Measurements from ENCODE around the gene HSD17B8. TPM values are rescaled to one million over a fixed set of nuclear protein-coding genes. Genes with fewer than 3 reads are reported as not detected.

HSD17B8 gene
- total RNA-seq, 4 donors from 2014 or later, result 2.0 to 15.0 (median 12.9) TPM

DNA sequence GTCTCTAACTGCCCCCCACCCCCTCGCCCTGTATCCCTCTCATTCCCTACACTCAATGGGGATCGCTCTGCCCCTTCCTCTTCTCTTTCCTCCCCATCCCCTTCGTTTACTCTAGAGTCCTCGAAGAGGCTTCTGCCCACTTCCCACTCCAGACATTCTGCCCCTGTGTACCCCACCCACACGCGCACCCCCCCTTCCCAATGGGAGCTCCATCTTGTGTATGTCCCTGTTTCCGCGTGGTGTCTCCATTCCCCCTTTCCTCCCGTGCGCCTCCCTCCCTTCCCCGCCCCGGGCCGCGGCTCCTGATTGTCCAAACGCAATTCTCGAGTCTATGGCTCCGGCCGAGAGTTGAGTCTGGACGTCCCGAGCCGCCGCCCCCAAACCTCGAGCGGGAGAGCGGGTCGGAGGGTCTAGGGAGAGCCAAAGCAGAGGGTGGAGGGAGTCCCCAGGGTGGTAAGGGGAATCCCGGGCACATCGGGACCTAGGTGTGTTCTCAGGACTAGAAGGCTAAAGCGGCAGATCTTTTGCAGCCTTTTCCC, 3.2 kb downstream of the HSD17B8 start:
- Histone ChIP-seq H3K27ac (replicated peaks in 1 of 4) (peak overlapping the region; percentile 92 to 97 (median 95)), H3K9me3 (no peaks in the 10 kb centered on the region), H3K4me1 (peaks cover 37 to 67% (median 49%) of the 10 kb centered on the region in 4 donors), H3K4me3 (peak overlapping the region; percentile 76 to 96 (median 93)), H3K27me3 (no peaks in the 10 kb centered on the region), H3K36me3 (peaks cover 12 to 41% (median 39%) of the 10 kb centered on the region in 4 donors)
- intact Hi-C loops (cut with DNase I), result no loop called here
- TF ChIP-seq POLR2AphosphoS5 (IDR thresholded peaks at IDR 0.05) (no peak), POLR2A (IDR thresholded peaks at IDR 0.05; ENCODE audit: low read depth) (no peak), EP300 (IDR thresholded peaks at IDR 0.05) (no peak)
- TF ChIP-seq, protein P1, sequence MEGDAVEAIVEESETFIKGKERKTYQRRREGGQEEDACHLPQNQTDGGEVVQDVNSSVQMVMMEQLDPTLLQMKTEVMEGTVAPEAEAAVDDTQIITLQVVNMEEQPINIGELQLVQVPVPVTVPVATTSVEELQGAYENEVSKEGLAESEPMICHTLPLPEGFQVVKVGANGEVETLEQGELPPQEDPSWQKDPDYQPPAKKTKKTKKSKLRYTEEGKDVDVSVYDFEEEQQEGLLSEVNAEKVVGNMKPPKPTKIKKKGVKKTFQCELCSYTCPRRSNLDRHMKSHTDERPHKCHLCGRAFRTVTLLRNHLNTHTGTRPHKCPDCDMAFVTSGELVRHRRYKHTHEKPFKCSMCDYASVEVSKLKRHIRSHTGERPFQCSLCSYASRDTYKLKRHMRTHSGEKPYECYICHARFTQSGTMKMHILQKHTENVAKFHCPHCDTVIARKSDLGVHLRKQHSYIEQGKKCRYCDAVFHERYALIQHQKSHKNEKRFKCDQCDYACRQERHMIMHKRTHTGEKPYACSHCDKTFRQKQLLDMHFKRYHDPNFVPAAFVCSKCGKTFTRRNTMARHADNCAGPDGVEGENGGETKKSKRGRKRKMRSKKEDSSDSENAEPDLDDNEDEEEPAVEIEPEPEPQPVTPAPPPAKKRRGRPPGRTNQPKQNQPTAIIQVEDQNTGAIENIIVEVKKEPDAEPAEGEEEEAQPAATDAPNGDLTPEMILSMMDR (IDR thresholded peaks at IDR 0.05), result no peak
- DNase-seq (ENCODE audit: extremely low spot score), result no peak
- WGBS, result 1% methylated on average over 29 of the region's 29 CpGs

DNA sequence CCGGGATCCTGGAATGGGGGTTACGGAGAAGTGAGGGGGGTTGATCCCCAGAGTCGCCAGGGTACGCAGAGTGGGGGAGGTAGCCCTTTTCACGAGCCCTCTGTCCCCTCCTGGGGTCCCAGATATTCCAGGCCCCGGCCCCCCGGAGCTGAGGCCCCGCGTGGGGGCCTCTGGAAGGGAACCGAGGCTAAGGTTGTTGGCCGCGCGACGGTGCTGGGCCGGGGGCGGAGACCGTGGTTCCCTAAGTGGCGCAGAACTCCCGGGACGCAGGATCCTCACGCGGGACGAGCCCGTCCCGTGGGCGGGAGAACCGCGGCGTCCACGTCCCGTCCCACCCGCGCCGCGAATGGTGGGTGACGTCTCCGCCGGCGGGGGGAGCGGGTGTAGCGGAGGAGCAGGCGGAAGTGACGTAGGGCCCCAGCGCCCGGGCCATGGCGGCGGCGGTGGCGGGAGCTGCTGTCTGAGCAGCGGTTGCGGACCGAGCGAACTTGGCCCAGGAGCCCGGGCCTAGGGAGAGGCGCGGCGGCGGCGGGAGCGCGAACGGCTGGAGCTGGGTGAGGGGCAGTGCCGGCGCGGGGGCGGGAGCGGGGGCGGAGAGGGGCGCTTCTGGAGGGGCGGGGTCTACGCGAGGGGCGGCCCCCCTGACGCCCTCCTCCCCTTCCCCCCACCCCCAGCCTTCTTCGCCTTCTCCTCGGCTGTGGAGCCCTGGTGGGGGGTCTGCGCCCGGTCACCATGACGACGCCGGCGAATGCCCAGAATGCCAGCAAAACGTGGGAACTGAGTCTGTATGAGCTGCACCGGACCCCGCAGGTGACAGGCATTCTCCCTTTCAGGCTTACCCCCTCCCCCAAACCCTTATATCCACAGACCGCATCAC, 3.9 kb downstream of the HSD17B8 start, which contains the start of gene RING1:
RING1 (plus strand) TSS at position 410 of the 877 bp plus-strand sequence; CDS start at position 733, 323 bp downstream.
- no peaks in the 10 kb centered on the region for H3K27me3 ChIP-seq
- DNase-seq (ENCODE audit: extremely low spot score), result peak; percentile 96
- intact Hi-C loops (cut with DNase I), result no loop called here
- no peaks in the 10 kb centered on the region for H3K9me3 ChIP-seq
- WGBS, result 2% methylated on average over 13 of the region's 86 CpGs
- peaks cover 36 to 67% (median 51%) of the 10 kb centered on the region in 4 donors for H3K4me1 ChIP-seq
- H3K4me3 ChIP-seq, result peak within 1 kb of the TSS; percentile 76 to 96 (median 93)
- TF ChIP-seq POLR2AphosphoS5 (IDR thresholded peaks at IDR 0.05) (peak; percentile 100), POLR2A (IDR thresholded peaks at IDR 0.05; ENCODE audit: low read depth) (peak; percentile 99)
- TF ChIP-seq, protein P1 (IDR thresholded peaks at IDR 0.05), result no peak
- H3K27ac ChIP-seq (replicated peaks in 1 of 4), result peak within 1 kb of the TSS; percentile 92 to 97 (median 95)
- H3K36me3 ChIP-seq, result peaks cover 5 to 34% (median 32%) of the 10 kb centered on the region in 4 donors

DNA sequence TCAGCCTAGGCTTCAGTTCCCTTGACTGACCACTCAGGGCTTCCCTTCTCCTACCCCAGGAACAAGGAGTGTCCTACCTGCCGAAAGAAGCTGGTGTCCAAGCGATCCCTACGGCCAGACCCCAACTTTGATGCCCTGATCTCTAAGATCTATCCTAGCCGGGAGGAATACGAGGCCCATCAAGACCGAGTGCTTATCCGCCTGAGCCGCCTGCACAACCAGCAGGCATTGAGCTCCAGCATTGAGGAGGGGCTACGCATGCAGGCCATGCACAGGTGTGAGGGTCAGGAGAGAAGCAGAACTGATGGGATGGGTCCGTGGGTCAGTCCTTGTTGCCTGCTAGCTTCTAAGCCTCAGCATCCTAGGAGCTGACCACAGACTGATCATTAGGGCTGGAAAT, 5.4 kb downstream of the HSD17B8 start:
- intact Hi-C loops (cut with DNase I), result loop anchor here (5.0 kb wide), 1 partner anchor 57 kb away; no protein-coding TSS in a partner anchor
- Histone ChIP-seq H3K36me3 (peaks cover 0 to 28% (median 26%) of the 10 kb centered on the region in 4 donors), H3K27ac (replicated peaks in 1 of 4) (no peak overlapping the region), H3K4me3 (no peak overlapping the region), H3K27me3 (no peaks in the 10 kb centered on the region), H3K9me3 (no peaks in the 10 kb centered on the region), H3K4me1 (peaks cover 25 to 62% (median 46%) of the 10 kb centered on the region in 4 donors)
- 84% methylated on average over 10 of the region's 10 CpGs for WGBS
- TF ChIP-seq, protein P1 (IDR thresholded peaks at IDR 0.05), result no peak
- TF ChIP-seq POLR2A (IDR thresholded peaks at IDR 0.05; ENCODE audit: low read depth) (no peak), EP300 (IDR thresholded peaks at IDR 0.05) (no peak), POLR2AphosphoS5 (IDR thresholded peaks at IDR 0.05) (no peak)
- no peak for DNase-seq (ENCODE audit: extremely low spot score)

DNA sequence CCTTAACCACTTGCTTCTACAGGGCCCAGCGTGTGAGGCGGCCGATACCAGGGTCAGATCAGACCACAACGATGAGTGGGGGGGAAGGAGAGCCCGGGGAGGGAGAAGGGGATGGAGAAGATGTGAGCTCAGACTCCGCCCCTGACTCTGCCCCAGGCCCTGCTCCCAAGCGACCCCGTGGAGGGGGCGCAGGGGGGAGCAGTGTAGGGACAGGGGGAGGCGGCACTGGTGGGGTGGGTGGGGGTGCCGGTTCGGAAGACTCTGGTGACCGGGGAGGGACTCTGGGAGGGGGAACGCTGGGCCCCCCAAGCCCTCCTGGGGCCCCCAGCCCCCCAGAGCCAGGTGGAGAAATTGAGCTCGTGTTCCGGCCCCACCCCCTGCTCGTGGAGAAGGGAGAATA, 6.7 kb downstream of the HSD17B8 start:
- no peak overlapping the region for H3K27ac ChIP-seq (replicated peaks in 1 of 4)
- H3K4me3 ChIP-seq, result no peak overlapping the region
- intact Hi-C loops (cut with DNase I), result loop anchor here (5.0 kb wide), 1 partner anchor 56 kb away; no protein-coding TSS in a partner anchor
- H3K4me1 ChIP-seq, result peaks cover 19 to 55% (median 40%) of the 10 kb centered on the region in 4 donors
- peaks cover 0 to 28% (median 26%) of the 10 kb centered on the region in 4 donors for H3K36me3 ChIP-seq
- TF ChIP-seq, protein P1 (IDR thresholded peaks at IDR 0.05), result no peak
- TF ChIP-seq POLR2AphosphoS5 (IDR thresholded peaks at IDR 0.05) (no peak), POLR2A (IDR thresholded peaks at IDR 0.05; ENCODE audit: low read depth) (no peak), EP300 (IDR thresholded peaks at IDR 0.05) (no peak)
- DNase-seq (ENCODE audit: extremely low spot score), result no peak
- no peaks in the 10 kb centered on the region for H3K9me3 ChIP-seq
- H3K27me3 ChIP-seq, result no peaks in the 10 kb centered on the region
- WGBS, result 70% methylated on average over 8 of the region's 17 CpGs
